Suprapubic skin (tissue), 4 donors: ENCODE data around the gene SEC14L3. TPM values are rescaled to one million over a fixed set of nuclear protein-coding genes. Genes with fewer than 3 reads are reported as not detected.

Source experiments
- DNase-seq, 2 donors: peaks; one replicate each; pipeline ENCODE4 v3.0.0-alpha.2; 2019; ENCODE audit warnings: low spot score in 2 of 2
- H3K27ac ChIP-seq: fragments of 200-600 bp; sonication (generic); one replicate; pipeline ENCODE4 v1.5.1; 2019
- H3K27me3 ChIP-seq: fragments of 200-600 bp; sonication (generic); one replicate; pipeline ENCODE4 v1.5.1; 2019
- H3K36me3 ChIP-seq: fragments of 200-600 bp; sonication (generic); one replicate; pipeline ENCODE4 v1.5.1; 2019
- H3K4me1 ChIP-seq: fragments of 200-600 bp; sonication (generic); one replicate; pipeline ENCODE4 v1.5.1; 2019
- H3K4me3 ChIP-seq: fragments of 200-600 bp; sonication (generic); one replicate; pipeline ENCODE4 v1.5.1; 2019; ENCODE audit warnings: mild to moderate bottlenecking
- H3K9me3 ChIP-seq: fragments of 200-600 bp; sonication (generic); one replicate; pipeline ENCODE4 v1.5.1; 2019
- EP300 ChIP-seq: sonication (generic); formaldehyde crosslinking; IDR thresholded peaks from one replicate; pipeline ENCODE4 v1.6.1; 2017; ENCODE audit warnings: antibody characterized with exemption
- POLR2A ChIP-seq, 2 donors: fragments of 450-650 bp; IDR thresholded peaks; one replicate each; pipeline ENCODE4 v1.6.1; 2017; ENCODE audit warnings: antibody characterized with exemption in 2 of 2, mild to moderate bottlenecking in 2 of 2, moderate library complexity in 2 of 2
- POLR2AphosphoS5 ChIP-seq, 3 donors: sonication (generic); formaldehyde crosslinking; IDR thresholded peaks; one replicate each; pipeline ENCODE4 v1.6.1; 2017; ENCODE audit warnings: antibody characterized with exemption in 3 of 3
- WGBS: methylation state at CpG from one replicate; pipeline ENCODE4 v1.1.5; 2018; 5-methylcytosine and 5-hydroxymethylcytosine counted together
- total RNA-seq, 4 donors: library from RNA; depleted of rRNA; stranded (reverse); fragments of >200 nt; gene quantifications; one replicate each; pipeline ENCODE4 v1.1.0, GENCODE V29; 2016
- TF ChIP-seq, protein P1 (sequence below), 2 donors: fragments of 200-600 bp in 1 of 2; fragments of 450-650 bp in 1 of 2; sonication (generic) in 1 of 2; IDR thresholded peaks; one replicate each; pipeline ENCODE4 v1.5.1; 2016 to 2019; ENCODE audit warnings: antibody characterized with exemption in 2 of 2, mild to moderate bottlenecking in 1 of 2, moderate library complexity in 1 of 2

Gene SEC14L3
- total RNA-seq, 4 donors from 2014 or later: not detected

- TF ChIP-seq POLR2AphosphoS5 (IDR thresholded peaks at IDR 0.05) (no peak), EP300 (no peak), POLR2A (IDR thresholded peaks at IDR 0.05) (no peak)
- TF ChIP-seq, protein P1, sequence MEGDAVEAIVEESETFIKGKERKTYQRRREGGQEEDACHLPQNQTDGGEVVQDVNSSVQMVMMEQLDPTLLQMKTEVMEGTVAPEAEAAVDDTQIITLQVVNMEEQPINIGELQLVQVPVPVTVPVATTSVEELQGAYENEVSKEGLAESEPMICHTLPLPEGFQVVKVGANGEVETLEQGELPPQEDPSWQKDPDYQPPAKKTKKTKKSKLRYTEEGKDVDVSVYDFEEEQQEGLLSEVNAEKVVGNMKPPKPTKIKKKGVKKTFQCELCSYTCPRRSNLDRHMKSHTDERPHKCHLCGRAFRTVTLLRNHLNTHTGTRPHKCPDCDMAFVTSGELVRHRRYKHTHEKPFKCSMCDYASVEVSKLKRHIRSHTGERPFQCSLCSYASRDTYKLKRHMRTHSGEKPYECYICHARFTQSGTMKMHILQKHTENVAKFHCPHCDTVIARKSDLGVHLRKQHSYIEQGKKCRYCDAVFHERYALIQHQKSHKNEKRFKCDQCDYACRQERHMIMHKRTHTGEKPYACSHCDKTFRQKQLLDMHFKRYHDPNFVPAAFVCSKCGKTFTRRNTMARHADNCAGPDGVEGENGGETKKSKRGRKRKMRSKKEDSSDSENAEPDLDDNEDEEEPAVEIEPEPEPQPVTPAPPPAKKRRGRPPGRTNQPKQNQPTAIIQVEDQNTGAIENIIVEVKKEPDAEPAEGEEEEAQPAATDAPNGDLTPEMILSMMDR (IDR thresholded peaks at IDR 0.05): no peak
Observed at GRCh38 chr22:30488121-30488520, 16.3 kb upstream of the SEC14L3 start.

DNA sequence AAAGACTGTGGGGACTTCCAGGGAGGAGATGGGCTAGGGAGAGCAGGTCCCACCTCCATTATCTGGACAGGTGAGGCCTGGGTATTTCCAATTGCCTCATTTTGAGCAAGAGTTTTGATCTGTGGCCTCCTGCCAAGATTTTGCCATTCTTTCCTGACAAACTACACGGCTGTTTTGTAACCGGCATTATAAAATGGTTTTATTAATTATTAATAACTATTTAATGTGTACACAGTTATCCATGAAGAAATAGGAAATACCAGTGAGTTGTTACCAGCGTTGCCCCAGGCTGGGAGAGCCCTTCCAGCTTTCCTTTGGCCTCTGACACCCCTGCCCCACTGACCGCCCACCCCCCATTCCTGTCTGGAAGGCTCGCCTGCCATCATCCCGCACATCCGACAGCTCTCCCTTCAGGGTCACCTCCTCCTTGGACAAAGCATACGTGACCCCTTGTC, 14.9 kb upstream of the SEC14L3 start:
- Histone ChIP-seq H3K4me1 (no peaks in the 10 kb centered on the region), H3K27ac (no peak overlapping the region), H3K36me3 (no peaks in the 10 kb centered on the region), H3K4me3 (no peak overlapping the region), H3K27me3 (peaks cover 2% of the 10 kb centered on the region), H3K9me3 (no peaks in the 10 kb centered on the region)
- 71% methylated on average over 8 of the region's 8 CpGs for WGBS
- TF ChIP-seq, protein P1 (IDR thresholded peaks at IDR 0.05): no peak
- TF ChIP-seq POLR2AphosphoS5 (IDR thresholded peaks at IDR 0.05): no peak
- no peak for TF ChIP-seq EP300
- no peak for TF ChIP-seq POLR2A (IDR thresholded peaks at IDR 0.05)
- no peak for DNase-seq

More at GRCh38 chr22:30488121-30488520, 16.3 kb upstream of the SEC14L3 start:
- Histone ChIP-seq H3K4me3 (no peak overlapping the region), H3K9me3 (no peaks in the 10 kb centered on the region), H3K4me1 (no peaks in the 10 kb centered on the region), H3K27ac (no peak overlapping the region), H3K36me3 (no peaks in the 10 kb centered on the region), H3K27me3 (peaks cover 9% of the 10 kb centered on the region)
- DNase-seq: no peak
- 76% methylated on average over 7 of the region's 7 CpGs for WGBS

DNA sequence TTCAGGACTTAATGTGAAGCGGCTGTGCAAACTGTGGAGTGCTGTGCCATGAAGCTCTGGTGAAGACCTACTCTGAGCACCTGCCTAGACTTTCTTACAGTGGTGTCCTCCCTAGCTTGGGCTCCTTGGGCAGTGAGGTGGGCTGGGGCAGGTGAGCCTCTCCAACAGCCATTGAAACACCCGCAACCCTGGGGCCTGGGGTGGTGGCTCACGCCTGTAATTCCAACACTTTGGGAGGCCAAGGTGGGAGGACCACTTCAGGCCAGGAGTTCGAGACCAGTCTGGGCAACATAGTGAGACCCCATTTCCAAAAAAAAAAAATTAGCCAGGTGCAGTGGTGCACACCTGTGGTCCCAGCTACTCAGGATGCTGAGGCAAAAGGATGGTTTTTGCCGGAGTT, 14.3 kb upstream of the SEC14L3 start:
- Histone ChIP-seq H3K27me3 (peaks cover 2% of the 10 kb centered on the region), H3K36me3 (no peaks in the 10 kb centered on the region), H3K27ac (no peak overlapping the region), H3K4me3 (no peak overlapping the region), H3K4me1 (no peaks in the 10 kb centered on the region), H3K9me3 (no peaks in the 10 kb centered on the region)
- no peak for DNase-seq
- no peak for TF ChIP-seq POLR2AphosphoS5 (IDR thresholded peaks at IDR 0.05)
- no peak for TF ChIP-seq EP300
- no peak for TF ChIP-seq POLR2A (IDR thresholded peaks at IDR 0.05)
- TF ChIP-seq, protein P1 (IDR thresholded peaks at IDR 0.05): no peak
- 97% methylated on average over 5 of the region's 5 CpGs for WGBS

GRCh38 chr22:30485362-30485988, 13.7 kb upstream of the SEC14L3 start:
- Histone ChIP-seq H3K36me3 (no peaks in the 10 kb centered on the region), H3K4me3 (no peak overlapping the region), H3K4me1 (no peaks in the 10 kb centered on the region), H3K27ac (no peak overlapping the region), H3K27me3 (peaks cover 2% of the 10 kb centered on the region), H3K9me3 (no peaks in the 10 kb centered on the region)
- WGBS: 42% methylated on average over 13 of the region's 18 CpGs
- TF ChIP-seq, protein P1 (IDR thresholded peaks at IDR 0.05): peak; percentile 81 to 92
- TF ChIP-seq EP300: no peak
- no peak for TF ChIP-seq POLR2A (IDR thresholded peaks at IDR 0.05)
- DNase-seq: no peak

DNA sequence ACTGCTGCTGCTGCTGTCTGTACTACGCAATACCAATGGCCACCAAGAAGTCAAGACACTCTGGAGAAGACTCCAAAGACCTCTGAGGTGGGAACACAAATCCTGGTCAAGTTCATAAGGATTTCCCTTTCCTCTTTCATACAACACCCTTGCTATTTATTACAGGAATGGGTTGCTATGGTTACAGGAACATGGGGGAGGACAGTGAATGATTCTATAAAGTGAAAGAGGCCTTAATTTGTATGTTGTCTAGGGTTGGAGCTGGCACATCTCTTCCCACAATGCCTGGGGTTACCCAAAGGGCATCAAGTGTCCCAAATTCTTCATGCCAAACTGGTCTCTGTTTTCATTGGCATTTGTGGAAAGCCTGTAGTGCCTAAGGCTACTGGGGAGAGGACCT, 11.4 kb upstream of the SEC14L3 start:
- DNase-seq: no peak
- Histone ChIP-seq H3K27ac (no peak overlapping the region), H3K4me3 (no peak overlapping the region), H3K4me1 (no peaks in the 10 kb centered on the region), H3K36me3 (no peaks in the 10 kb centered on the region), H3K9me3 (no peaks in the 10 kb centered on the region), H3K27me3 (no peaks in the 10 kb centered on the region)
- TF ChIP-seq POLR2A (IDR thresholded peaks at IDR 0.05): no peak
- TF ChIP-seq, protein P1 (IDR thresholded peaks at IDR 0.05): no peak
- TF ChIP-seq POLR2AphosphoS5 (IDR thresholded peaks at IDR 0.05): no peak
- no peak for TF ChIP-seq EP300
- 100% methylated on average over 1 of the region's 1 CpG for WGBS
